BLaER1 (cell line): Measurements from ENCODE around the gene KAZN.

Experiments
- H3K27ac ChIP-seq: shearing (Covaris generic); formaldehyde crosslinking; 2 replicates; pipeline ENCODE4 v1.8.1; 2022
- H3K27me3 ChIP-seq: shearing (Covaris generic); formaldehyde crosslinking; 2 replicates; pipeline ENCODE4 v1.8.1; 2022
- H3K36me3 ChIP-seq: shearing (Covaris generic); formaldehyde crosslinking; 2 replicates; pipeline ENCODE4 v1.8.1; 2022
- H3K4me1 ChIP-seq: shearing (Covaris generic); formaldehyde crosslinking; 2 replicates; pipeline ENCODE4 v1.8.1; 2022
- H3K4me2 ChIP-seq: shearing (Covaris generic); formaldehyde crosslinking; 2 replicates; pipeline ENCODE4 v1.8.1; 2022
- H3K4me3 ChIP-seq: shearing (Covaris generic); formaldehyde crosslinking; 2 replicates; pipeline ENCODE4 v1.8.1; 2022
- H3K9ac ChIP-seq: shearing (Covaris generic); formaldehyde crosslinking; 2 replicates; pipeline ENCODE4 v1.8.1; 2022
- H3K9me3 ChIP-seq: shearing (Covaris generic); formaldehyde crosslinking; 2 replicates; pipeline ENCODE4 v1.8.1; 2022
- H4K20me1 ChIP-seq: shearing (Covaris generic); formaldehyde crosslinking; 2 replicates; pipeline ENCODE4 v1.8.1; 2022
- Cebpa-rat ChIP-seq: shearing (Covaris generic); IDR thresholded peaks from 2 replicates; pipeline ENCODE4 v1.8.1; 2022

KAZN gene

GRCh38 chr1:14924455-14925331 is 326.2 kb downstream of the KAZN start:
- Histone ChIP-seq H3K4me1 (peaks cover 87% of the 10 kb centered on the region), H3K27ac (peak overlapping the region; percentile 72), H4K20me1 (peaks cover 52% of the 10 kb centered on the region), H3K4me2 (peak overlapping the region; percentile 97), H3K9me3 (no peaks in the 10 kb centered on the region), H3K36me3 (no peaks in the 10 kb centered on the region), H3K4me3 (peak overlapping the region; percentile 85), H3K27me3 (0 out of 2 replicates have a peak, but pooled peaks cover 4% of the 10 kb centered on the region), H3K9ac (peak overlapping the region; percentile 79)
- TF ChIP-seq Cebpa-rat: no peak

- H3K27me3 ChIP-seq: 0 out of 2 replicates have a peak, but pooled peaks cover 4% of the 10 kb centered on the region
- H3K4me2 ChIP-seq: peak overlapping the region; percentile 97
- peaks cover 60% of the 10 kb centered on the region for H4K20me1 ChIP-seq
- no peaks in the 10 kb centered on the region for H3K9me3 ChIP-seq
- peak overlapping the region; percentile 79; the same call in 1 of the 2 replicates for H3K9ac ChIP-seq
- no peak for TF ChIP-seq Cebpa-rat
- peaks cover 87% of the 10 kb centered on the region for H3K4me1 ChIP-seq
- H3K27ac ChIP-seq: no peak overlapping the region
- H3K36me3 ChIP-seq: no peaks in the 10 kb centered on the region
- peak overlapping the region; percentile 85 for H3K4me3 ChIP-seq
These were observed 327.1 kb downstream of the KAZN start for GRCh38 chr1:14925336-14926136.

- Histone ChIP-seq H3K4me3 (no peak overlapping the region), H3K4me1 (peaks cover 87% of the 10 kb centered on the region), H4K20me1 (peaks cover 67% of the 10 kb centered on the region), H3K27me3 (0 out of 2 replicates have a peak, but pooled peaks cover 4% of the 10 kb centered on the region), H3K9me3 (no peaks in the 10 kb centered on the region), H3K27ac (no peak overlapping the region), H3K9ac (no peak overlapping the region), H3K4me2 (peak overlapping the region; percentile 97), H3K36me3 (no peaks in the 10 kb centered on the region)
- TF ChIP-seq Cebpa-rat: no peak
These were observed 327.7 kb downstream of the KAZN start for GRCh38 chr1:14926229-14926628.

GRCh38 chr1:14926818-14927575 is 328.5 kb downstream of the KAZN start:
- Histone ChIP-seq H3K27me3 (0 out of 2 replicates have a peak, but pooled peaks cover 4% of the 10 kb centered on the region), H3K4me2 (peak overlapping the region; percentile 97; the same call in 1 of the 2 replicates), H3K4me1 (peaks cover 85% of the 10 kb centered on the region), H3K4me3 (no peak overlapping the region), H4K20me1 (peaks cover 75% of the 10 kb centered on the region), H3K9me3 (no peaks in the 10 kb centered on the region), H3K9ac (no peak overlapping the region), H3K27ac (no peak overlapping the region), H3K36me3 (no peaks in the 10 kb centered on the region)
- TF ChIP-seq Cebpa-rat: no peak

- H4K20me1 ChIP-seq: peaks cover 75% of the 10 kb centered on the region
- H3K36me3 ChIP-seq: no peaks in the 10 kb centered on the region
- no peak for TF ChIP-seq Cebpa-rat
- no peaks in the 10 kb centered on the region for H3K9me3 ChIP-seq
- H3K9ac ChIP-seq: no peak overlapping the region
- H3K4me2 ChIP-seq: peak overlapping the region; percentile 95
- H3K4me1 ChIP-seq: peaks cover 73% of the 10 kb centered on the region
- H3K27me3 ChIP-seq: 0 out of 2 replicates have a peak, but pooled peaks cover 4% of the 10 kb centered on the region
- no peak overlapping the region for H3K27ac ChIP-seq
- H3K4me3 ChIP-seq: no peak overlapping the region
These were observed 329.9 kb downstream of the KAZN start for GRCh38 chr1:14928412-14928811.

GRCh38 chr1:14928886-14929546 is 330.5 kb downstream of the KAZN start:
- Histone ChIP-seq H3K4me2 (peak overlapping the region; percentile 95), H3K27ac (no peak overlapping the region), H3K4me1 (peaks cover 70% of the 10 kb centered on the region), H3K4me3 (no peak overlapping the region), H3K36me3 (no peaks in the 10 kb centered on the region), H4K20me1 (peaks cover 75% of the 10 kb centered on the region), H3K27me3 (0 out of 2 replicates have a peak, but pooled peaks cover 4% of the 10 kb centered on the region), H3K9ac (no peak overlapping the region), H3K9me3 (no peaks in the 10 kb centered on the region)
- TF ChIP-seq Cebpa-rat: no peak

GRCh38 chr1:14929547-14930246 is 331.2 kb downstream of the KAZN start:
- Histone ChIP-seq H3K36me3 (no peaks in the 10 kb centered on the region), H4K20me1 (peaks cover 77% of the 10 kb centered on the region), H3K4me2 (peak overlapping the region; percentile 95), H3K27me3 (0 out of 2 replicates have a peak, but pooled peaks cover 4% of the 10 kb centered on the region), H3K4me1 (peaks cover 70% of the 10 kb centered on the region), H3K4me3 (0 out of 2 replicates have a peak overlapping the region, but pooled peaks have one; percentile 34), H3K9ac (peak overlapping the region; percentile 53), H3K27ac (peak overlapping the region; percentile 62), H3K9me3 (no peaks in the 10 kb centered on the region)
- no peak for TF ChIP-seq Cebpa-rat

- Histone ChIP-seq H4K20me1 (peaks cover 74% of the 10 kb centered on the region), H3K27me3 (0 out of 2 replicates have a peak, but pooled peaks cover 4% of the 10 kb centered on the region), H3K9ac (peak overlapping the region; percentile 53), H3K4me1 (peaks cover 64% of the 10 kb centered on the region), H3K36me3 (no peaks in the 10 kb centered on the region), H3K9me3 (no peaks in the 10 kb centered on the region), H3K27ac (peak overlapping the region; percentile 62), H3K4me3 (peak overlapping the region; percentile 34; the same call in 1 of the 2 replicates), H3K4me2 (peak overlapping the region; percentile 95)
- TF ChIP-seq Cebpa-rat: no peak
These were observed 331.9 kb downstream of the KAZN start for GRCh38 chr1:14930247-14930965.
